Transverse colon (tissue), 4 donors: ENCODE measurements around the gene CATSPER3. TPM values are rescaled to one million over a fixed set of nuclear protein-coding genes. Genes with fewer than 3 reads are reported as not detected.

Experiments used
- DNase-seq: peaks from one replicate; pipeline ENCODE4 v3.0.0-alpha.2; 2019
- H3K27ac ChIP-seq, 4 donors: fragments of 200-600 bp; sonication (generic); 2 replicates each; pipeline ENCODE4 v1.5.1; 2016 to 2018; ENCODE audit warnings: inconsistent platforms in 4 of 4
- H3K27me3 ChIP-seq: fragments of 200-600 bp; sonication (generic); 2 replicates; pipeline ENCODE4 v1.5.1; 2017; ENCODE audit warnings: inconsistent platforms
- H3K36me3 ChIP-seq, 4 donors: fragments of 200-600 bp; sonication (generic); 2 replicates each; pipeline ENCODE4 v1.5.1; 2017 to 2019; ENCODE audit warnings: inconsistent platforms in 4 of 4
- H3K4me1 ChIP-seq, 4 donors: fragments of 200-600 bp; sonication (generic); 2 replicates each; pipeline ENCODE4 v1.5.1; 2017 to 2020; ENCODE audit warnings: inconsistent platforms in 4 of 4
- H3K4me3 ChIP-seq, 4 donors: fragments of 200-600 bp; sonication (generic); 1 replicate in 1 of 4; 2 replicates in 3 of 4; pipeline versions ENCODE4 v1.5.1 to v1.6.1; 2017 to 2019; ENCODE audit warnings: inconsistent platforms in 4 of 4
- H3K9me3 ChIP-seq, 2 donors: fragments of 200-600 bp; sonication (generic); 2 replicates each; pipeline ENCODE4 v1.5.1; 2017 to 2019; ENCODE audit warnings: inconsistent platforms in 2 of 2
- EP300 ChIP-seq: sonication (generic); formaldehyde crosslinking; IDR thresholded peaks from one replicate; pipeline ENCODE4 v1.6.1; 2017; ENCODE audit warnings: antibody characterized with exemption, low read depth
- POLR2A ChIP-seq: fragments of 450-650 bp; IDR thresholded peaks from one replicate; pipeline ENCODE4 v1.6.1; 2016; ENCODE audit warnings: antibody characterized with exemption, mild to moderate bottlenecking, moderate library complexity
- POLR2AphosphoS5 ChIP-seq, 3 donors: sonication (generic); formaldehyde crosslinking; IDR thresholded peaks; one replicate each; pipeline ENCODE4 v1.6.1; 2016; ENCODE audit warnings: antibody characterized with exemption in 3 of 3
- WGBS, 2 donors: methylation state at CpG; one replicate each; pipeline ENCODE4 v1.1.5; 2018; ENCODE audit warnings: low coverage in 1 of 2; 5-methylcytosine and 5-hydroxymethylcytosine counted together
- in situ Hi-C, 4 donors: fragments of 200-750 bp; cut with MboI; loops; one replicate each; pipeline versions ENCODE4 v1.15.0 to v1.15.1; 2017; ENCODE audit warnings: low sequenced_read_pairs in 3 of 4, low pct_ligation_motif_present in 1 of 4, low pct_unique_long_range_greater_than_20kb in 1 of 4
- intact Hi-C: fragments of 100-400 bp; cut with DNase I; formaldehyde crosslinking; loops from one replicate; pipeline ENCODE4 v1.15.1; 2023; ENCODE audit warnings: low total_unique reads
- total RNA-seq, 4 donors: library from RNA; depleted of rRNA; stranded (reverse); fragments of >200 nt; gene quantifications; one replicate each; pipeline ENCODE4 v1.1.0, GENCODE V29; 2016
- TF ChIP-seq, protein P1 (sequence below), 5 experiments: fragments of 200-600 bp in 3 of 5; fragments of 450-650 bp in 2 of 5; sonication (generic) in 3 of 5; IDR thresholded peaks; 1 replicate in 2 of 5; 2 replicates in 3 of 5; pipeline ENCODE4 v1.5.1; 2016 to 2017; ENCODE audit warnings: antibody characterized with exemption in 5 of 5, inconsistent platforms in 3 of 5, mild to moderate bottlenecking in 2 of 5, moderate library complexity in 1 of 5

Gene CATSPER3
- total RNA-seq, 4 donors from 2014 or later, result 0.32 to 4.1 (median 1.1) TPM; not detected in 1

DNA sequence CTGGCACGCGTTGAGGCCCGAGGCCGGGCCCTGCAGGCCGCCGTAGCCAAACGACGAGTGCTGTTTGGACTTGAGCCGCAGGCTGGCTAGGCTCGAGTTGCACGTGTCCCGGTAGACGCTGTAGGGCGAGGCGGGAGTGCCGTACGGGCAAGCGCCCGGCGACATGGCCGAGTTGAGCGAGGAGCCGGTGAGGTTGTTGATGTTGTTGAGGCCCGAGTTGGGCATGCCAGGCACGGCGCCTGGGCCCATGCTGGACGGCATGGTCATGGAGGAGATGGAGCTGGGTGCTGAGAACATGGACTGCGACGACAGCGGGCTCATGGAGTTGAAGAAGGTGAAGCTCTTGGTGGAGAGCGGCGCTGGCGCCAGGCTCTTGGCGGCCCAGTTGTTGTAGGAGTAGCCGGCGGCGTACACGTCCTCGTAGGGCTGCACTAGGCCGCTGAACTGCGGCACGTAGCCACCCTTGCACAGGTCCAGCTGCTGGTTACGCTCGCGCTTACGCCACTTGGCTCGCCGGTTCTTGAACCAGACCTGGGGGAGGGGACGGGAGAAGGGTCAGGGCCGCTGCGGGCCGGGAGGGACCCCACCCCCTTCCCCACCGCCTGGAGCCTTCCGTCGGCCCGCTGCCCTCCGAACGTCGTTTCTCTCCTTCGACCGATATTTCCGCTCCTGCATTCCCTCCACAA lies 61.2 kb downstream of the CATSPER3 start:
- Histone ChIP-seq H3K27me3 (peaks cover 85% of the 10 kb centered on the region), H3K27ac (peak overlapping the region; percentile 30 to 85 (median 72)), H3K4me3 (peak overlapping the region in 2 of 4 donors; percentile 0 to 7), H3K4me1 (peaks cover 22 to 32% (median 28%) of the 10 kb centered on the region in 4 donors), H3K36me3 (no peaks in the 10 kb centered on the region), H3K9me3 (no peaks in the 10 kb centered on the region)
- intact Hi-C loops (no loop called here), in situ Hi-C loops (loop anchor here in 1 of 4 donors (25.0 kb wide), 1 partner anchor 158 kb away; no protein-coding TSS in a partner anchor)
- TF ChIP-seq, protein P1, sequence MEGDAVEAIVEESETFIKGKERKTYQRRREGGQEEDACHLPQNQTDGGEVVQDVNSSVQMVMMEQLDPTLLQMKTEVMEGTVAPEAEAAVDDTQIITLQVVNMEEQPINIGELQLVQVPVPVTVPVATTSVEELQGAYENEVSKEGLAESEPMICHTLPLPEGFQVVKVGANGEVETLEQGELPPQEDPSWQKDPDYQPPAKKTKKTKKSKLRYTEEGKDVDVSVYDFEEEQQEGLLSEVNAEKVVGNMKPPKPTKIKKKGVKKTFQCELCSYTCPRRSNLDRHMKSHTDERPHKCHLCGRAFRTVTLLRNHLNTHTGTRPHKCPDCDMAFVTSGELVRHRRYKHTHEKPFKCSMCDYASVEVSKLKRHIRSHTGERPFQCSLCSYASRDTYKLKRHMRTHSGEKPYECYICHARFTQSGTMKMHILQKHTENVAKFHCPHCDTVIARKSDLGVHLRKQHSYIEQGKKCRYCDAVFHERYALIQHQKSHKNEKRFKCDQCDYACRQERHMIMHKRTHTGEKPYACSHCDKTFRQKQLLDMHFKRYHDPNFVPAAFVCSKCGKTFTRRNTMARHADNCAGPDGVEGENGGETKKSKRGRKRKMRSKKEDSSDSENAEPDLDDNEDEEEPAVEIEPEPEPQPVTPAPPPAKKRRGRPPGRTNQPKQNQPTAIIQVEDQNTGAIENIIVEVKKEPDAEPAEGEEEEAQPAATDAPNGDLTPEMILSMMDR (IDR thresholded peaks at IDR 0.05), result no peak
- TF ChIP-seq POLR2A (no peak), POLR2AphosphoS5 (IDR thresholded peaks at IDR 0.05) (no peak), EP300 (no peak)
- 38% methylated on average over 61 of the region's 62 CpGs; no CpG with 5 or more reads in 1 of the 2 donors for WGBS, 2 donors
- DNase-seq, result no peak

DNA sequence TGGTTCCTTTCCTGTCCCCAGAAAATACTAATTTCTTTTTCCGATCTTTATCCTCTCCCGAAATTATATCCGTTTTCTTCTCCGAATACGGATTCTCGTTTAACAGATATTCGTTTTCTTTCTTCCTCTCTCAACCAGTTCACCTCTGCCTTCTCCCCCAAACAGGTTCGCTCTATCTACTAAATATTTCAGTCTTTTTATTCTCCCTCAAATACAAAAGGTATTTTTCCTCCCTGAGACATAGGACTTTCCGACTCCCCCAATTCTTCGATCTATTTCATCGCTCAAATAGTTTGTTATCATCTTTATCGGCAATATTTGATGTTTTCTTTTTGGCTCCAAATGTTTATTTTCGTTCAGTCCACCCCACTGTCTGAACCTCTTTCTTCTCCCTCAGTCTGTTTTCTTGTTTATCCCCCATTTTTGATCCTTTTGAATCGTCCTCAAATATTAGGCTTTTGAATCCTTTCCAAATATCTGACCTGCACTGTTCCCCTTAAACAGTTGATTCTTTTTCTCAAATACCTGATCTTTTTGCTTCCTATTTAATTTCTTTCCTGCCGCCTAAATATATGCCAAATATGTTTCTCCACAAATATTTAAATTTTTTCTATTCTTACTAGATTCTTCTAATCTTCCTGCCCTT lies 61.9 kb downstream of the CATSPER3 start:
- peak overlapping the region; percentile 64 to 85 (median 72) for H3K27ac ChIP-seq
- TF ChIP-seq POLR2AphosphoS5 (IDR thresholded peaks at IDR 0.05) (peak in 1 of 3 donors; percentile 27), EP300 (no peak)
- peaks cover 92% of the 10 kb centered on the region for H3K27me3 ChIP-seq
- WGBS, 2 donors, result 16 to 28% methylated on average over 15 of the region's 15 CpGs
- intact Hi-C loops (no loop called here), in situ Hi-C loops (loop anchor here in 1 of 4 donors (25.0 kb wide), 1 partner anchor 158 kb away; no protein-coding TSS in a partner anchor)
- H3K4me1 ChIP-seq, result peaks cover 22 to 39% (median 35%) of the 10 kb centered on the region in 4 donors
- H3K9me3 ChIP-seq, result no peaks in the 10 kb centered on the region
- no peak for DNase-seq
- H3K4me3 ChIP-seq, result peak overlapping the region in 2 of 4 donors; percentile 0 to 7
- H3K36me3 ChIP-seq, result no peaks in the 10 kb centered on the region

DNA sequence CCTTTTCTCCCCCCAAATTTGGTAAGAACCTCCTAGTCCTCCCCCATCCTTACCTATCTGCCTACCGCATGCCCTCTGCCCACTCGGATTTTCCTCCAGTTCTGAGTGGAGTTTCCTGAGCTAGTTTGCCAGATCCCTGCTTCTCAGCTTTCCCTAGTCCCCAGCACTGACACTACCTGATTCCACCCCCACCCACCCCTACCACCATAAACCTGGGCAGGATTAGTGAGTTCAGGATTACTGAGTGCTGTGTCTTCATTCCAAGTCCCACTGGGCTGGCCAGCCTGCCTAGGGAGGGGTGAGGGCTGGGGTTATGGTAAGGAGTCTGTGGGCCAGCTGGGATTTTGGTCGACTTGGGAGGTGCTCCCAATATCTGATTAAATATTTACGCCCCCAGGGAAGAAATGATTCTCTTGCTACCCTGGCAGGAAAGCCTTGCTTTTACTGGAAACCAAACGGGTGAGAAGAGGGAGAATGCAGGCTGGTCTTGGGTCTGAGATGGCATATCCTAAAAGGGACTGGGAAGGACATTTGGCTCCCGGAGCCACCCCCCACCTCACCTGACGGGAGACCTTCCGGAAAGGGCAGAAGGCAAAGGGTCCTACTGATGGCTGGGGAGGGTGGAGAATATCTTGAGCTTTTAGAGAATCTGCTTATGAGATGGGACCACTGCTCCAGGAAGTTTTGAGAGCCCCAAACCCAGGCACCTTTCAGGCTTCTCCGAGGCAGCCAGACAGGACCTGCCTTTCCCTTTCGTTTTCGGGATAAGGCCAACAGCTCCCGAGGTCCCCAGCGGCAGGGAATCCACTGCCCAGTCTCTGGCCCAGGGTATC lies 62.6 kb downstream of the CATSPER3 start:
- in situ Hi-C loops, result loop anchor here in 1 of 4 donors (25.0 kb wide), 1 partner anchor 157 kb away; no protein-coding TSS in a partner anchor
- intact Hi-C loops, result no loop called here

More for the DNA sequence above, 62.6 kb downstream of the CATSPER3 start:
- Histone ChIP-seq H3K4me3 (peak overlapping the region; percentile 2 to 71 (median 36)), H3K27ac (peak overlapping the region; percentile 64 to 85 (median 72)), H3K4me1 (peaks cover 22 to 41% (median 36%) of the 10 kb centered on the region in 4 donors), H3K36me3 (no peaks in the 10 kb centered on the region), H3K9me3 (no peaks in the 10 kb centered on the region), H3K27me3 (peaks cover 99% of the 10 kb centered on the region)
- no peak for DNase-seq
- TF ChIP-seq, protein P1 (IDR thresholded peaks at IDR 0.05), result no peak
- no peak for TF ChIP-seq EP300
- no peak for TF ChIP-seq POLR2AphosphoS5 (IDR thresholded peaks at IDR 0.05)
- no peak for TF ChIP-seq POLR2A
- WGBS, 2 donors, result 6 to 12% methylated on average over 3 to 13 of the region's 13 CpGs
